Lower lobe of right lung (tissue), 2 donors: Measurements from ENCODE around the gene SLC35A3. TPM values are rescaled to one million over a fixed set of nuclear protein-coding genes. Genes with fewer than 3 reads are reported as not detected.

ENCODE experiments used
- ATAC-seq, 2 donors: fragments of 200-7000 bp; cut with Tn5 transposase; one replicate each; pipeline ENCODE4 v1.9.1; 2020 to 2022; ENCODE audit warnings: mild to moderate bottlenecking in 2 of 2, moderate library complexity in 2 of 2
- DNase-seq: peaks from one replicate; pipeline ENCODE4 v3.0.0-alpha.2; 2020
- H3K27ac ChIP-seq: fragments of 200-600 bp; one replicate; pipeline ENCODE4 v1.8.0; 2022
- H3K27me3 ChIP-seq: fragments of 200-600 bp; one replicate; pipeline ENCODE4 v1.8.0; 2022; ENCODE audit warnings: low read depth
- H3K36me3 ChIP-seq: fragments of 200-600 bp; one replicate; pipeline ENCODE4 v1.8.0; 2022; ENCODE audit warnings: mild to moderate bottlenecking
- H3K4me1 ChIP-seq: fragments of 200-600 bp; one replicate; pipeline ENCODE4 v1.8.0; 2022
- H3K4me3 ChIP-seq: fragments of 200-600 bp; one replicate; pipeline ENCODE4 v1.8.0; 2022; ENCODE audit warnings: mild to moderate bottlenecking
- H3K9me3 ChIP-seq: fragments of 200-600 bp; one replicate; pipeline ENCODE4 v1.8.0; 2022
- CTCF ChIP-seq: fragments of 200-600 bp; IDR thresholded peaks from one replicate; pipeline ENCODE4 v1.8.0; 2022; ENCODE audit warnings: antibody characterized with exemption, mild to moderate bottlenecking
- intact Hi-C: fragments of 100-400 bp; cut with DNase I; formaldehyde crosslinking; loops from one replicate; pipeline ENCODE4 v1.11.0; 2022
- total RNA-seq: library from RNA; stranded (reverse); fragmentation: NEBNext Ultra II Directional; extraction: Animal tissue kit (Norgen Biotek cat#: 25700); gene quantifications from one replicate; pipeline ENCODE4 v1.2.1, GENCODE V29; 2021
- donor health status: DM: no; HTN: yes; CAD: no; lungs with severe emphysema.

The SLC35A3 gene
- total RNA-seq, 1 donor from 2014 or later: 30.6 TPM

- no peaks in the 10 kb centered on the region for H3K4me1 ChIP-seq
- TF ChIP-seq CTCF: no peak
- DNase-seq (no peak), ATAC-seq (no peak)
- no peaks in the 10 kb centered on the region for H3K9me3 ChIP-seq
- H3K36me3 ChIP-seq: peaks cover 73% of the 10 kb centered on the region
- intact Hi-C loops: no loop called here
- H3K27me3 ChIP-seq: no peaks in the 10 kb centered on the region
- no peak overlapping the region for H3K27ac ChIP-seq
- H3K4me3 ChIP-seq: no peak overlapping the region
Observed at GRCh38 chr1:100073531-100073930, 103.7 kb downstream of the SLC35A3 start.

GRCh38 chr1:100074604-100075395 lies 105.0 kb downstream of the SLC35A3 start:
- Histone ChIP-seq H3K4me1 (no peaks in the 10 kb centered on the region), H3K4me3 (no peak overlapping the region), H3K9me3 (no peaks in the 10 kb centered on the region), H3K27ac (no peak overlapping the region), H3K36me3 (peaks cover 71% of the 10 kb centered on the region), H3K27me3 (no peaks in the 10 kb centered on the region)
- intact Hi-C loops: no loop called here
- TF ChIP-seq CTCF: no peak
- DNase-seq: no peak
- no peak for ATAC-seq

DNA sequence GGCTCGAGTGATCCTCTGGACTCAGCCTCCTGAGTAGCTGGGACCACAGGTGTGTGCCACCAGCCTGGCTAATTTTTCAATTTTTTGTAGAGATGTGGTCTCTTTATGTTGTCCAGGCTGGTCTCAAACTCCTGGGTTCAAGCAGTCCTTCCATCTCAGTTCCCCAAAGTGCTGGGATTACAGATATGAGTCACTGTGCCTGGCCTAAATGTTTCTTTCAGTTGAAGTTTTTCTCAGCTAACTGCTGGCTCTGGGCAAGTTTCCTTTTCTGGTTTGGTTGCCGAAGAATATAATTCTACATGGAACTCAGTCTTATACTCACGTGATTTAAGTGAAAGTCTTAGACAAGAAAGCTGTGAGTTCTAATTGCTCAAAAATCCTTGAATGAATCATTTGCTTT lies 106.0 kb downstream of the SLC35A3 start:
- no peak for ATAC-seq
- Histone ChIP-seq H3K27ac (no peak overlapping the region), H3K9me3 (no peaks in the 10 kb centered on the region), H3K4me1 (no peaks in the 10 kb centered on the region), H3K36me3 (peaks cover 70% of the 10 kb centered on the region), H3K27me3 (no peaks in the 10 kb centered on the region), H3K4me3 (no peak overlapping the region)
- TF ChIP-seq CTCF: no peak
- intact Hi-C loops: no loop called here
- no peak for DNase-seq

- Histone ChIP-seq H3K4me1 (no peaks in the 10 kb centered on the region), H3K27me3 (no peaks in the 10 kb centered on the region), H3K9me3 (no peaks in the 10 kb centered on the region), H3K27ac (no peak overlapping the region), H3K36me3 (peaks cover 71% of the 10 kb centered on the region), H3K4me3 (no peak overlapping the region)
- no peak for TF ChIP-seq CTCF
- intact Hi-C loops: no loop called here
- DNase-seq: no peak
- ATAC-seq: no peak
Observed at GRCh38 chr1:100076319-100076718, 106.5 kb downstream of the SLC35A3 start.

GRCh38 chr1:100076744-100077143 lies 106.9 kb downstream of the SLC35A3 start:
- no peaks in the 10 kb centered on the region for H3K9me3 ChIP-seq
- no peaks in the 10 kb centered on the region for H3K27me3 ChIP-seq
- no peak overlapping the region for H3K4me3 ChIP-seq
- H3K4me1 ChIP-seq: no peaks in the 10 kb centered on the region
- H3K36me3 ChIP-seq: peaks cover 71% of the 10 kb centered on the region
- DNase-seq (no peak), ATAC-seq (no peak)
- intact Hi-C loops: no loop called here
- no peak for TF ChIP-seq CTCF
- H3K27ac ChIP-seq: no peak overlapping the region
